Left lung (tissue), 10 donors: ENCODE results near the gene ARMC6. TPM values are rescaled to one million over a fixed set of nuclear protein-coding genes. Genes with fewer than 3 reads are reported as not detected.

Experiments
- ATAC-seq: fragments of 200-7000 bp; cut with Tn5 transposase; one replicate; pipeline ENCODE4 v1.9.1; 2020; ENCODE audit warnings: moderate library complexity
- DNase-seq, 4 donors: peaks; one replicate each; pipeline ENCODE4 v3.0.0-alpha.2; 2013 to 2020
- H3K27ac ChIP-seq, 2 donors: fragments of 200-600 bp; sonication (generic) in 1 of 2; one replicate each; pipeline versions ENCODE4 v1.5.0 to v1.8.0; 2020 to 2021
- H3K27me3 ChIP-seq, 2 donors: fragments of 200-600 bp; sonication (generic) in 1 of 2; one replicate each; pipeline versions ENCODE4 v1.5.0 to v1.8.0; 2020 to 2021
- H3K36me3 ChIP-seq, 2 donors: fragments of 200-600 bp; sonication (generic) in 1 of 2; one replicate each; pipeline versions ENCODE4 v1.5.0 to v1.8.0; 2020 to 2021
- H3K4me1 ChIP-seq, 2 donors: fragments of 200-600 bp; one replicate each; pipeline ENCODE4 v1.8.0; 2021
- H3K4me3 ChIP-seq, 2 donors: fragments of 200-600 bp; sonication (generic) in 1 of 2; one replicate each; pipeline versions ENCODE4 v1.5.0 to v1.8.0; 2020 to 2021; ENCODE audit warnings: mild to moderate bottlenecking in 1 of 2
- H3K9me3 ChIP-seq, 2 donors: fragments of 200-600 bp; sonication (generic) in 1 of 2; one replicate each; pipeline versions ENCODE4 v1.5.0 to v1.8.0; 2020 to 2021
- intact Hi-C, 2 donors: fragments of 100-400 bp; cut with DNase I; formaldehyde crosslinking; loops; one replicate each; pipeline versions ENCODE4 v1.11.2 to v1.14.2; 2022
- polyA plus RNA-seq, 6 donors: library from polyadenylated mRNA; unstranded; fragments of 120-200 nt; gene quantifications; one replicate each; pipeline ENCODE4 v1.2.1, GENCODE V29; 2013; ENCODE audit not compliant: insufficient read length in 6 of 6
- total RNA-seq, 2 donors: library from RNA; stranded (reverse); fragmentation: NEBNext Ultra II Directional; extraction: Animal tissue kit (Norgen Biotek cat#: 25700); gene quantifications; one replicate each; pipeline ENCODE4 v1.2.1, GENCODE V29; 2021
- TF ChIP-seq, protein P1 (sequence below), 2 donors: fragments of 200-600 bp; sonication (generic) in 1 of 2; IDR thresholded peaks; one replicate each; pipeline versions ENCODE4 v1.5.0 to v1.8.0; 2021; ENCODE audit warnings: antibody characterized with exemption in 2 of 2
- donor health status: DM: no; HTN: yes; CAD: no.
- donor health status: DM: no; HTN: no; CAD: no.

The ARMC6 gene
- total and polyA plus RNA-seq, 8 donors = 23.7 to 37.9 (median 34.0) TPM

DNA sequence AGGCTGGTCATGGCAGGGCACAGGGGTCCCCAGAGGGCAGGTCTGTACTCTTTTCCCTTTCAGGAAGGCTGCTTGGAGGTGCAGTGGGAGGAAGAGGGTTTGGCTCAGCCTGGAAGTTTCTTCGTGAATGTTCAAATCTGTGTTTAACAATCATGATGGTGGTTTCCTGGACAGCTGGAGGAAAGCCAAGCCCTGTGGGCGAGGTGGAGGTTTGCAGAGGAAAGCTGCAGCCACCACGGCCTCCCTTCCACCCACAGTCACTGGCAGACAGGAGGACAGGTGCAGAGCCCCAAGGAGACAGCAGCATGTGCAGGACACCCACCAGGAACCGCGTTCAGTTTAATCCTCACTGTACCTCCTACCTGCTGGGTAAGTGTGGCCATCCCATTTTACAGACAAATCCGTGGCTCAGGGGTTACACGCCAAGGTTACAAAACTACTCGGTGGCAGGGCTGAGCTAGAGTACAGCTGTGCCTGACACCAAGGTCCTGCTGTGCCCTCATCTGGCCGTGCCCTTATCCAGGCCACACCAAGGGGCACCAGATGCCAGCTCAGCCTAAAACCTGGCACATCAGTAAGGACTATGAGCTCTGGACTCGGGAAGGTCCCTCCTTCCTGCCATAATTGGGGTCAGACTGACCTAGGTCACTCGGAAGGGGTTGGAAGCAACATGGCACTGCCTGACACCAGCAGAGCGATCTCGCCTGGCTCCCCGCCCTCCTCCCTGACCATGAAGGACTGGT lies 34.2 kb upstream of the ARMC6 start:
- intact Hi-C loops = no loop called here
- ATAC-seq = no peak
- H3K4me1 ChIP-seq = peaks cover 0 to 2% of the 10 kb centered on the region in 2 donors
- no peaks in the 10 kb centered on the region for H3K9me3 ChIP-seq
- no peaks in the 10 kb centered on the region for H3K27me3 ChIP-seq
- H3K27ac ChIP-seq = no peak overlapping the region
- no peak overlapping the region for H3K4me3 ChIP-seq
- DNase-seq = peak in 1 of 4 donors; percentile 39
- peaks cover 0 to 95% of the 10 kb centered on the region in 2 donors for H3K36me3 ChIP-seq
- TF ChIP-seq, protein P1, sequence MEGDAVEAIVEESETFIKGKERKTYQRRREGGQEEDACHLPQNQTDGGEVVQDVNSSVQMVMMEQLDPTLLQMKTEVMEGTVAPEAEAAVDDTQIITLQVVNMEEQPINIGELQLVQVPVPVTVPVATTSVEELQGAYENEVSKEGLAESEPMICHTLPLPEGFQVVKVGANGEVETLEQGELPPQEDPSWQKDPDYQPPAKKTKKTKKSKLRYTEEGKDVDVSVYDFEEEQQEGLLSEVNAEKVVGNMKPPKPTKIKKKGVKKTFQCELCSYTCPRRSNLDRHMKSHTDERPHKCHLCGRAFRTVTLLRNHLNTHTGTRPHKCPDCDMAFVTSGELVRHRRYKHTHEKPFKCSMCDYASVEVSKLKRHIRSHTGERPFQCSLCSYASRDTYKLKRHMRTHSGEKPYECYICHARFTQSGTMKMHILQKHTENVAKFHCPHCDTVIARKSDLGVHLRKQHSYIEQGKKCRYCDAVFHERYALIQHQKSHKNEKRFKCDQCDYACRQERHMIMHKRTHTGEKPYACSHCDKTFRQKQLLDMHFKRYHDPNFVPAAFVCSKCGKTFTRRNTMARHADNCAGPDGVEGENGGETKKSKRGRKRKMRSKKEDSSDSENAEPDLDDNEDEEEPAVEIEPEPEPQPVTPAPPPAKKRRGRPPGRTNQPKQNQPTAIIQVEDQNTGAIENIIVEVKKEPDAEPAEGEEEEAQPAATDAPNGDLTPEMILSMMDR (IDR thresholded peaks at IDR 0.05) = no peak

DNA sequence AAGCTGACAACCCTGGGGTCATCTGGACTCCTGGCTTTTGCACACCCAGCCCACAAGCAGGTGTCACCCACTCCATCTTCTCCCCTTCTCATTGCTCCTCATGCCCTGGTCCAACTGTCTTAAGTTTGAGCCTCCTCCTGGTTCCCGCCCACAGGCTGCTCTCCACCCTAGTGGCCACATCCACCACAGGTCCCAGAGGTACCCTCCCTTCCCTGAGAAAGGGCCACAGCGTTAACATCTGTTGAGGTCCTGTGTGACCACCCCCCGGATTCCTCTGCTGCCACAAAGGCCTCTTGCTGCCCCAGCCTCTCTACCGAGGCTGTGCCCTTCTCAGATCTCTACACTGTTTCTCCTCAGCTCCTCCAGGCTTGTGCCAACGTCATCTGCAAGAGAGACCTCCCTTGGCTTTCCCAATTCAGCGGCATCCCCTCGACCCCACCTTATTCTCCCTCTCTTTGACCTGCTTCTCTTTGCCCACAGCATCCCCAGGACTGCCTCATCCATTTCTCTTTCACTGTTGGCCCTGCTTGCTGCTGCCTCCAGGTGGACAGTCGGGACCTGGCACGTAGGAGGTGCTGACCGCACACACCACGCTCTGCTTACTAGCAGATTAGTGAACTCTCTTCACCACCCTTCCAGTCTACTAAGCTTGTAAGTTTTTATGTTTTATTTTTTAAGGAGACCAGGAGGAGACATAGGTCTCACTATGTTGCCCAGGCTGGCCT lies 33.3 kb upstream of the ARMC6 start:
- Histone ChIP-seq H3K27me3 (no peaks in the 10 kb centered on the region), H3K4me1 (peaks cover 0 to 2% of the 10 kb centered on the region in 2 donors), H3K4me3 (no peak overlapping the region), H3K9me3 (no peaks in the 10 kb centered on the region), H3K27ac (no peak overlapping the region), H3K36me3 (peaks cover 0 to 95% of the 10 kb centered on the region in 2 donors)
- intact Hi-C loops = no loop called here
- ATAC-seq = no peak
- TF ChIP-seq, protein P1 (IDR thresholded peaks at IDR 0.05) = no peak
- DNase-seq = peak in 1 of 4 donors; percentile 30

DNA sequence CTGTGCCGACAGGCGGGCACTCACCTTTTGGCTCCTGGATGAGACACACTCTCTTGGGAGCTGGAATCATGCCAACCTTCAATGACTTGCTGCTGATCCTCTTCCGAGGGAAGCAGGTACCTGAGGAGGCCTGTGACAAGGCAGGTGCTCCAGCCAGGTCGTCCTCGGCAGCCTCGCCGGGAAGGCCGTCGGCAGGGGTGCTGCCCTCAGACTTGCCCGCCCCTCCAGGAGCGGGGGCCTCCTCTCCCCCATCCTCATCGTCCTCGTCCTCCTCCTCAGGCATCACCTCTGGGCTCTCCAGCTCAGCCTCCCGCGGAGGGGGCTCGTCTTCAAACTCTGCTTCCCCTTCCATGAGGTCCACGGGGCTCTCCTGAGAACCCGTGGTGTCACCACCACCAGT lies 29.3 kb upstream of the ARMC6 start:
- no peak for ATAC-seq
- Histone ChIP-seq H3K36me3 (peaks cover 0 to 97% of the 10 kb centered on the region in 2 donors), H3K4me1 (no peaks in the 10 kb centered on the region), H3K27me3 (no peaks in the 10 kb centered on the region), H3K9me3 (no peaks in the 10 kb centered on the region), H3K27ac (no peak overlapping the region), H3K4me3 (no peak overlapping the region)
- DNase-seq = peak in 1 of 4 donors; percentile 67
- TF ChIP-seq, protein P1 (IDR thresholded peaks at IDR 0.05) = no peak
- intact Hi-C loops = no loop called here

DNA sequence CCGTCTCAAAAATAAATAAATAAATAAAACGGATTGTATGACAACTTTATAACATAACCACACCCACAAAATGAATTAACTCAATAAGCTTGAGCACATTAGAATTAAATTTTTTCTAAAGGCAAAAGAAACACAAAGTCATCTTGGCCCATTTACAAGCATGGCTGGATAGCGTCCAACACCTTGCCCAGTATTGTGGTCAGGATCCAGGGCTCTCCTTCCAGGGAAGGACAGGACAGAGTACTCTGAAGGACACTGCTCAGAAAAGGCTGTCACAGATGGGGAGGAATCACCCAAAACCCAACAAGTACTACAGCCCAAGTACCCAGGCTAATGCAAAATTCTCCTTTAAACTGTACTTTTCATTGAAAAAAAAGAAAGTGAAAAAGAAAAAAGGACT lies 27.2 kb upstream of the ARMC6 start:
- H3K27me3 ChIP-seq = no peaks in the 10 kb centered on the region
- DNase-seq (no peak), ATAC-seq (no peak)
- H3K36me3 ChIP-seq = peaks cover 0 to 97% of the 10 kb centered on the region in 2 donors
- H3K4me1 ChIP-seq = no peaks in the 10 kb centered on the region
- H3K27ac ChIP-seq = no peak overlapping the region
- intact Hi-C loops = no loop called here
- H3K4me3 ChIP-seq = no peak overlapping the region
- TF ChIP-seq, protein P1 (IDR thresholded peaks at IDR 0.05) = no peak
- no peaks in the 10 kb centered on the region for H3K9me3 ChIP-seq

DNA sequence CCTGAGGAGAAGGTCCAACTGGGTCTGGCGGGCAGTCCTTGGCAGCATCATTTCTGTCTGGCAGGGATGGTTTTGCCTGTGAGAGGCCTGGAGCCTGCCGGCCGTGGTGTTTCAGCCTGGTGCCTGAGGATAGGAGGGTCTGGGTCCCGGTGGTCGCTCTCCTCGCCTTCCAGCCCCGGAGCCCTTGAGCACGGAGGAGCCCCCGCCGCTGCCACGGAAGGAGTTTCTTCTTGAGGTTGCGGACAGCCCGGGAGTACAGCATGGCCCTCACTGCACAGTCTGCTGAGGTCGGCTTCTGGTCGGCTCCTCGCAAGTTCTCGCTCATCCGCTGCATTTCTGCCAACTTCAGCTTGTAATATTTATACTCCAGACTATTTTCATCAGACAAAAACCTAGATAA lies 23.5 kb upstream of the ARMC6 start:
- intact Hi-C loops = no loop called here
- no peaks in the 10 kb centered on the region for H3K9me3 ChIP-seq
- H3K4me1 ChIP-seq = no peaks in the 10 kb centered on the region
- no peak overlapping the region for H3K4me3 ChIP-seq
- peak in 1 of 4 donors; percentile 57 for DNase-seq
- no peaks in the 10 kb centered on the region for H3K27me3 ChIP-seq
- ATAC-seq = no peak
- TF ChIP-seq, protein P1 (IDR thresholded peaks at IDR 0.05) = no peak
- no peak overlapping the region for H3K27ac ChIP-seq
- H3K36me3 ChIP-seq = peaks cover 0 to 96% of the 10 kb centered on the region in 2 donors
